ENCODE results near the gene PAAF1.

PAAF1 gene

GRCh38 chr11:73949246-73949645 lies 72.4 kb downstream of the PAAF1 start:
- DNase-seq: no peak

- DNase-seq: no peak
These were observed 73.1 kb downstream of the PAAF1 start for GRCh38 chr11:73949912-73950311.

GRCh38 chr11:73950869-73951710 lies 74.3 kb downstream of the PAAF1 start, which contains the start of gene DNAJB13:
Gene DNAJB13 (plus strand): TSS chr11:73951026. CDS start chr11:73951070, 44 bp downstream.
- peak; percentile 33 for DNase-seq

- DNase-seq: no peak
These were observed 75.0 kb downstream of the PAAF1 start for GRCh38 chr11:73951797-73952196.

GRCh38 chr11:73956876-73957653 lies 80.3 kb downstream of the PAAF1 start:
- no peak for DNase-seq

GRCh38 chr11:73957654-73958361 lies 81.0 kb downstream of the PAAF1 start:
- no peak for DNase-seq

GRCh38 chr11:73958521-73959141 lies 81.8 kb downstream of the PAAF1 start:
- no peak for DNase-seq

- no peak for DNase-seq
These were observed 84.5 kb downstream of the PAAF1 start for GRCh38 chr11:73961321-73961720.

GRCh38 chr11:73962101-73962705 lies 85.4 kb downstream of the PAAF1 start:
- no peak for DNase-seq

GRCh38 chr11:73963861-73964260 lies 87.1 kb downstream of the PAAF1 start:
- no peak for DNase-seq

- no peak for DNase-seq
These were observed 88.4 kb downstream of the PAAF1 start for GRCh38 chr11:73965076-73965763.

- DNase-seq: no peak
These were observed 88.9 kb downstream of the PAAF1 start for GRCh38 chr11:73965764-73966121.

GRCh38 chr11:73968356-73968966 lies 91.7 kb downstream of the PAAF1 start:
- no peak for DNase-seq

GRCh38 chr11:73969091-73969490 lies 92.3 kb downstream of the PAAF1 start:
- no peak for DNase-seq

GRCh38 chr11:73969991-73970800 lies 93.4 kb downstream of the PAAF1 start:
- DNase-seq: no peak

- DNase-seq: no peak
These were observed 94.4 kb downstream of the PAAF1 start for GRCh38 chr11:73971175-73971719.

GRCh38 chr11:73972187-73972586 lies 95.4 kb downstream of the PAAF1 start:
- no peak for DNase-seq

- DNase-seq: no peak
These were observed 96.0 kb downstream of the PAAF1 start for GRCh38 chr11:73972620-73973449.

Data from activated CD4-positive, alpha-beta T cell treated with anti-CD3 and anti-CD28 coated beads, Interleukin-2, amount 50 U/mL, for 16 hours (primary cell).